Measurements from ENCODE around the gene TDRD7. TPM values are rescaled to one million over a fixed set of nuclear protein-coding genes. Genes with fewer than 3 reads are reported as not detected.
A peak's percentile ranks its signal among the peaks of the same experiment; 100 is the strongest.

Gene TDRD7, protein sequence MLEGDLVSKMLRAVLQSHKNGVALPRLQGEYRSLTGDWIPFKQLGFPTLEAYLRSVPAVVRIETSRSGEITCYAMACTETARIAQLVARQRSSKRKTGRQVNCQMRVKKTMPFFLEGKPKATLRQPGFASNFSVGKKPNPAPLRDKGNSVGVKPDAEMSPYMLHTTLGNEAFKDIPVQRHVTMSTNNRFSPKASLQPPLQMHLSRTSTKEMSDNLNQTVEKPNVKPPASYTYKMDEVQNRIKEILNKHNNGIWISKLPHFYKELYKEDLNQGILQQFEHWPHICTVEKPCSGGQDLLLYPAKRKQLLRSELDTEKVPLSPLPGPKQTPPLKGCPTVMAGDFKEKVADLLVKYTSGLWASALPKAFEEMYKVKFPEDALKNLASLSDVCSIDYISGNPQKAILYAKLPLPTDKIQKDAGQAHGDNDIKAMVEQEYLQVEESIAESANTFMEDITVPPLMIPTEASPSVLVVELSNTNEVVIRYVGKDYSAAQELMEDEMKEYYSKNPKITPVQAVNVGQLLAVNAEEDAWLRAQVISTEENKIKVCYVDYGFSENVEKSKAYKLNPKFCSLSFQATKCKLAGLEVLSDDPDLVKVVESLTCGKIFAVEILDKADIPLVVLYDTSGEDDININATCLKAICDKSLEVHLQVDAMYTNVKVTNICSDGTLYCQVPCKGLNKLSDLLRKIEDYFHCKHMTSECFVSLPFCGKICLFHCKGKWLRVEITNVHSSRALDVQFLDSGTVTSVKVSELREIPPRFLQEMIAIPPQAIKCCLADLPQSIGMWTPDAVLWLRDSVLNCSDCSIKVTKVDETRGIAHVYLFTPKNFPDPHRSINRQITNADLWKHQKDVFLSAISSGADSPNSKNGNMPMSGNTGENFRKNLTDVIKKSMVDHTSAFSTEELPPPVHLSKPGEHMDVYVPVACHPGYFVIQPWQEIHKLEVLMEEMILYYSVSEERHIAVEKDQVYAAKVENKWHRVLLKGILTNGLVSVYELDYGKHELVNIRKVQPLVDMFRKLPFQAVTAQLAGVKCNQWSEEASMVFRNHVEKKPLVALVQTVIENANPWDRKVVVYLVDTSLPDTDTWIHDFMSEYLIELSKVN
- 3.0 and 5.1 TPM in 2 replicates for total RNA-seq (2011; cell fraction: chromatin; rRNA removed; ENCODE audit: low replicate concordance)
- total RNA-seq (2011; cell fraction: nucleolus; rRNA removed): 1.5 and 2.1 TPM in 2 replicates
- total RNA-seq (2011; cell fraction: nucleoplasm; rRNA removed): 2.3 and 3.0 TPM in 2 replicates
- total RNA-seq (2014; rRNA removed) (3.8 and 3.9 TPM in 2 replicates), total RNA-seq (2014; rRNA removed; fragmentation: Illumina TruSeq; extraction: Trizol) (7.7 and 7.8 TPM in 2 replicates), total RNA-seq (2015; rRNA removed; fragmentation: Illumina TruSeq; extraction: Trizol) (7.1 and 7.6 TPM in 2 replicates), total RNA-seq (2021) (6.0 and 6.1 TPM in 2 replicates), polyA plus RNA-seq (2011; rRNA removed) (5.0 and 5.2 TPM in 2 replicates), polyA plus RNA-seq (2014; fragmentation: Illumina TruSeq; extraction: Trizol) (6.2 and 6.4 TPM in 2 replicates), polyA plus RNA-seq (2014; fragmentation: Nextera tagmentation; extraction: Ambion mirVana) (1 to 10 TPM; 2.2 to 2.3 TPM), polyA plus RNA-seq (2014; rRNA removed) (3.8 and 3.9 TPM in 2 replicates), polyA minus RNA-seq (2011; rRNA and poly(A)+ RNA removed) (7.2 and 8.5 TPM in 2 replicates), Bru-seq, nascent RNA (percentile 59 among the genes with signal in this experiment), BruChase-seq, experiment 1, labeled RNA remaining after a 2-hour chase (percentile 60 among the genes with signal in this experiment), BruChase-seq, experiment 2, labeled RNA remaining after a 6-hour chase (percentile 57 among the genes with signal in this experiment)
- 1.4 and 2.7 TPM in 2 replicates for polyA plus RNA-seq (2011; cell fraction: cytosol; rRNA removed)
- 3.0 and 4.2 TPM in 2 replicates for polyA plus RNA-seq (2011; cell fraction: nucleus; rRNA removed)
- 5.0 and 8.7 TPM in 2 replicates for polyA plus RNA-seq (2012)
- 2.3 and 3.4 TPM in 2 replicates for polyA minus RNA-seq (2011; cell fraction: cytosol; rRNA and poly(A)+ RNA removed)
- 2.6 and 4.0 TPM in 2 replicates for polyA minus RNA-seq (2011; cell fraction: nucleus; rRNA and poly(A)+ RNA removed)
- long read RNA-seq, experiment 1, transcript TDRD7-201 (17 exons, 3,834 nt): major isoform, 12 of 24 reads
- long read RNA-seq, experiment 1, partial matches to known transcripts: 9 of 24 reads
- long read RNA-seq, experiment 1, other reads (novel, unspliced or antisense): 3 of 24 reads
- long read RNA-seq, experiment 2, partial matches to known transcripts: 6 of 8 reads
- long read RNA-seq, experiment 2, other reads (novel, unspliced or antisense): 1 of 8 reads
- long read RNA-seq, experiment 3, partial matches to known transcripts: 0 of 1 reads
- long read RNA-seq, experiment 3, other reads (novel, unspliced or antisense): 1 of 1 reads

DNA sequence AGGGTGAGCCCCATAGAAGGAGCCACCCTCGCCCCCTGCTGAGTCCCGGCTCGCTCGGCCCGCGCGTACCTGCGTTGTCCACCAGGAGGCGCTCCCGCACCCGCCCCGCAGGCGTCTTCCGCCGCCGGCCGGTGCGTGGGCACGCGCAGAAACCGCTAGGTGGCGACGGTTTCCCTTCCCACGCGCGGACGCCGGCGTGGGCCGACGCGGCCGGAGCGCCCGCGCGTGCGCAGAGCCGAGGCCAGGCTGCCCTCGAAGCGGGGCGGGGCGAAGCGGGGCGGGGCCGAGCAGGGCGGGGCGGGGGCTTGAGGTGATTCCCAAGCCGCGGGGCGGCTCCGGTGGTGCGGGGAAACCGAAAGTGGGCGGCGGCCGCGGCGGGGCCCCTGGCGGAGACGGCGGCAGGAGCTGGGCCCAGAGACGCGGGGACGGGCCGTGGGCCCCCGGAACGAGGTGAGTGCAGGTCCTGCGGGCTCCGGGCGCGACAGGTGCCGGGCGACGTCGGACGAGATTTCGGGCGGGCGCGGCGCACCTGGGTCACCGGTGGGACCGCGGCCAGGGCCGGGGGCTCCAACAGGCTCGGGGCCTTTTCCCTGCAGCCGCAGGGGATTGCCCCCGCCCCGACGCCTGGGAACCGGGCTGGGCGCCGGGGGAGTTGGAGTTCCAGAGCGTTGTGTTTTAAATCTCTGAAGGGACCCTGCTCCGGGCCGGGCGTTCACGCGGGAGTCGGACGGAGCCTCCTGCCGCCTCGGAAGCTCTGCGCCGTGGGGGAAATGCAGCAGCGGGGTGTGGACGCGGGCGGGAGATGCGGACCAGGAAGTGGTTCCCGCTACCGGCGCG is at the start of gene TDRD7:
TSS of gene TDRD7 (plus strand) at position 308 of the 837 bp plus-strand sequence. CDS start 16,370 bp downstream, outside the sequence.
- Histone ChIP-seq H3K27ac (ENCODE audit: extremely low read depth, low read depth, low read length) (peak within 1 kb of the TSS; percentile 38), H3K36me3 (ENCODE audit: control insufficient read depth, insufficient read depth, low read length) (no peaks in the 10 kb centered on the region), H3K4me1 (replicated peaks in 1 of 2; ENCODE audit: control insufficient read depth in 2 of 2, insufficient read depth in 2 of 2, low read length in 2 of 2) (peaks cover 9 to 12% of the 10 kb centered on the region in 2 experiments; a peak in 3 of 5 replicates), H3K4me3 (peak within 1 kb of the TSS; percentile 82), H3K27me3 (ENCODE audit: control insufficient read depth in 2 of 2, insufficient read depth in 2 of 2, low read length in 2 of 2) (no peaks in the 10 kb centered on the region; a peak in 1 of 5 replicates), H3K79me2 (ENCODE audit: control insufficient read depth, insufficient read depth, low read length) (no peaks in the 10 kb centered on the region), H3K9ac (ENCODE audit: insufficient read depth in 1 of 2, low read depth in 2 of 2, low read length in 2 of 2) (peak within 1 kb of the TSS; percentile 65 to 89), H3K4me2 (ENCODE audit: insufficient read depth, low read length) (peak within 1 kb of the TSS; percentile 92), H2AFZ (ENCODE audit: low read depth, low read length) (peak within 1 kb of the TSS; percentile 96), H3K9me1 (ENCODE audit: control insufficient read depth, insufficient read depth, low read length) (no peaks in the 10 kb centered on the region), H3K9me3 (replicated peaks; ENCODE audit: control insufficient read depth, insufficient read depth, low read depth, low read length) (no peaks in the 10 kb centered on the region), H4K20me1 (replicated peaks; ENCODE audit: control insufficient read depth, insufficient read depth, low read length) (no peaks in the 10 kb centered on the region)
- peak; percentile 92 for ATAC-seq
- peak; percentile 52 for FAIRE-seq
- in situ Hi-C loops (cut with MboI): loop anchor here (10.0 kb wide), 1 partner anchor 557 kb away; the partner anchor contains the start of gene ZNF782
- intact Hi-C loops (cut with micrococcal nuclease): no loop called here
- no TSS peak for BruUV-seq (replicated peaks)
- ChIA-PET CTCF (ENCODE audit: low intra/inter-chr PET ratio) (interaction anchor here (0.6 to 2.6 kb wide), 6 partner anchors 13 to 641 kb away, joined by 3 to 19 read pairs (median 4); no protein-coding TSS in a partner anchor), POLR2A (interaction anchor here (0.5 to 1.2 kb wide), 5 partner anchors 16 to 636 kb away, joined by 3 to 4 read pairs (median 3); no protein-coding TSS in a partner anchor)
- WGBS (ENCODE audit: insufficient coverage, low coverage, missing lambda C conversion rate): under 1% methylated on average over 75 of the region's 115 CpGs
- DNase-seq (ENCODE audit: extremely low read depth in 1 of 4, low spot score in 3 of 4): peak; percentile 92 to 99 (median 98)
- TF ChIP-seq ZNF324 (CRISPR knock-in tag; IDR thresholded peaks at IDR 0.05) (no peak), DMBX1 (CRISPR knock-in tag; IDR thresholded peaks at IDR 0.05; ENCODE audit: borderline replicate concordance) (peak; percentile 89; the same call in 1 of the 2 replicates), ZNF274 (IDR thresholded peaks at IDR 0.05; ENCODE audit: borderline replicate concordance, low read depth, low read length) (no peak), YY1 (IDR thresholded peaks at IDR 0.05; ENCODE audit: borderline replicate concordance in 1 of 3, control insufficient read depth in 1 of 3, extremely low read depth in 1 of 3, insufficient read depth in 3 of 3, insufficient read length in 1 of 3, insufficient replicate concordance in 2 of 3, low read depth in 1 of 3, low read length in 2 of 3) (peak in 2 of 3 experiments; percentile 36 to 72), PRMT5 (CRISPR knock-in tag; IDR thresholded peaks at IDR 0.05) (no peak), ZC3H4 (CRISPR knock-in tag; IDR thresholded peaks at IDR 0.05; ENCODE audit: borderline replicate concordance) (no peak), NFRKB (IDR thresholded peaks at IDR 0.05; ENCODE audit: low read depth) (no peak), FOXJ3 (CRISPR knock-in tag; IDR thresholded peaks at IDR 0.05) (no peak), ZNF507 (tag; conservative IDR thresholded peaks at IDR 0.05) (no peak)
- TF ChIP-seq, protein P1, sequence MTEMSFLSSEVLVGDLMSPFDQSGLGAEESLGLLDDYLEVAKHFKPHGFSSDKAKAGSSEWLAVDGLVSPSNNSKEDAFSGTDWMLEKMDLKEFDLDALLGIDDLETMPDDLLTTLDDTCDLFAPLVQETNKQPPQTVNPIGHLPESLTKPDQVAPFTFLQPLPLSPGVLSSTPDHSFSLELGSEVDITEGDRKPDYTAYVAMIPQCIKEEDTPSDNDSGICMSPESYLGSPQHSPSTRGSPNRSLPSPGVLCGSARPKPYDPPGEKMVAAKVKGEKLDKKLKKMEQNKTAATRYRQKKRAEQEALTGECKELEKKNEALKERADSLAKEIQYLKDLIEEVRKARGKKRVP (CRISPR knock-in tag; IDR thresholded peaks at IDR 0.05): no peak

All from K562 (cell line).